Activated T-cell treated with anti-CD3 and anti-CD28 coated beads for 4 hours (primary cell): ENCODE results near the gene RNH1.

ENCODE experiments used
- DNase-seq: peaks from one replicate; pipeline ENCODE4 v3.0.0-alpha.2; 2020

The RNH1 gene

GRCh38 chr11:497565-498296 lies 9.3 kb downstream of the RNH1 start:
- no peak for DNase-seq

- no peak for DNase-seq
Observed at GRCh38 chr11:496834-497564, 10.0 kb downstream of the RNH1 start.

GRCh38 chr11:495537-495931 lies 11.5 kb downstream of the RNH1 start:
- DNase-seq = no peak

GRCh38 chr11:494761-495536 lies 12.1 kb downstream of the RNH1 start:
- no peak for DNase-seq

- DNase-seq = no peak
Observed at GRCh38 chr11:492427-493226, 14.4 kb downstream of the RNH1 start.

- DNase-seq = no peak
Observed at GRCh38 chr11:491358-491757, 15.7 kb downstream of the RNH1 start.

GRCh38 chr11:490930-491260 lies 16.1 kb downstream of the RNH1 start:
- DNase-seq = no peak

GRCh38 chr11:490186-490929 lies 16.7 kb downstream of the RNH1 start:
- no peak for DNase-seq

- DNase-seq = no peak
Observed at GRCh38 chr11:489610-490185, 17.3 kb downstream of the RNH1 start.

GRCh38 chr11:488992-489391 lies 18.1 kb downstream of the RNH1 start:
- no peak for DNase-seq

GRCh38 chr11:488579-488978 lies 18.5 kb downstream of the RNH1 start:
- no peak for DNase-seq

GRCh38 chr11:488062-488461 lies 19.0 kb downstream of the RNH1 start:
- DNase-seq = no peak

- DNase-seq = no peak
Observed at GRCh38 chr11:487571-488021, 19.4 kb downstream of the RNH1 start.

- DNase-seq = no peak
Observed at GRCh38 chr11:486189-486588, 20.9 kb downstream of the RNH1 start.

- DNase-seq = no peak
Observed at GRCh38 chr11:484616-485015, 22.4 kb downstream of the RNH1 start.

- DNase-seq = no peak
Observed at GRCh38 chr11:479311-479710, 27.7 kb downstream of the RNH1 start.

- no peak for DNase-seq
Observed at GRCh38 chr11:477052-477715, 29.9 kb downstream of the RNH1 start.

- no peak for DNase-seq
Observed at GRCh38 chr11:476416-476815, 30.6 kb downstream of the RNH1 start.

GRCh38 chr11:475941-476340 lies 31.1 kb downstream of the RNH1 start:
- no peak for DNase-seq

- no peak for DNase-seq
Observed at GRCh38 chr11:474914-475506, 32.0 kb downstream of the RNH1 start.
